Transverse colon (tissue), 4 donors: ENCODE measurements around the gene VAMP8. TPM values are rescaled to one million over a fixed set of nuclear protein-coding genes. Genes with fewer than 3 reads are reported as not detected.

Experiments
- DNase-seq: peaks from one replicate; pipeline ENCODE4 v3.0.0-alpha.2; 2019
- H3K27ac ChIP-seq, 4 donors: fragments of 200-600 bp; sonication (generic); 2 replicates each; pipeline ENCODE4 v1.5.1; 2016 to 2018; ENCODE audit warnings: inconsistent platforms in 4 of 4
- H3K27me3 ChIP-seq: fragments of 200-600 bp; sonication (generic); 2 replicates; pipeline ENCODE4 v1.5.1; 2017; ENCODE audit warnings: inconsistent platforms
- H3K36me3 ChIP-seq, 4 donors: fragments of 200-600 bp; sonication (generic); 2 replicates each; pipeline ENCODE4 v1.5.1; 2017 to 2019; ENCODE audit warnings: inconsistent platforms in 4 of 4
- H3K4me1 ChIP-seq, 4 donors: fragments of 200-600 bp; sonication (generic); 2 replicates each; pipeline ENCODE4 v1.5.1; 2017 to 2020; ENCODE audit warnings: inconsistent platforms in 4 of 4
- H3K4me3 ChIP-seq, 4 donors: fragments of 200-600 bp; sonication (generic); 1 replicate in 1 of 4; 2 replicates in 3 of 4; pipeline versions ENCODE4 v1.5.1 to v1.6.1; 2017 to 2019; ENCODE audit warnings: inconsistent platforms in 4 of 4
- H3K9me3 ChIP-seq, 2 donors: fragments of 200-600 bp; sonication (generic); 2 replicates each; pipeline ENCODE4 v1.5.1; 2017 to 2019; ENCODE audit warnings: inconsistent platforms in 2 of 2
- EP300 ChIP-seq: sonication (generic); formaldehyde crosslinking; IDR thresholded peaks from one replicate; pipeline ENCODE4 v1.6.1; 2017; ENCODE audit warnings: antibody characterized with exemption, low read depth
- POLR2A ChIP-seq: fragments of 450-650 bp; IDR thresholded peaks from one replicate; pipeline ENCODE4 v1.6.1; 2016; ENCODE audit warnings: antibody characterized with exemption, mild to moderate bottlenecking, moderate library complexity
- POLR2AphosphoS5 ChIP-seq, 3 donors: sonication (generic); formaldehyde crosslinking; IDR thresholded peaks; one replicate each; pipeline ENCODE4 v1.6.1; 2016; ENCODE audit warnings: antibody characterized with exemption in 3 of 3
- WGBS, 2 donors: methylation state at CpG; one replicate each; pipeline ENCODE4 v1.1.5; 2018; ENCODE audit warnings: low coverage in 1 of 2; 5-methylcytosine and 5-hydroxymethylcytosine counted together
- in situ Hi-C, 4 donors: fragments of 200-750 bp; cut with MboI; loops; one replicate each; pipeline versions ENCODE4 v1.15.0 to v1.15.1; 2017; ENCODE audit warnings: low sequenced_read_pairs in 3 of 4, low pct_ligation_motif_present in 1 of 4, low pct_unique_long_range_greater_than_20kb in 1 of 4
- intact Hi-C: fragments of 100-400 bp; cut with DNase I; formaldehyde crosslinking; loops from one replicate; pipeline ENCODE4 v1.15.1; 2023; ENCODE audit warnings: low total_unique reads
- total RNA-seq, 4 donors: library from RNA; depleted of rRNA; stranded (reverse); fragments of >200 nt; gene quantifications; one replicate each; pipeline ENCODE4 v1.1.0, GENCODE V29; 2016
- TF ChIP-seq, protein P1 (sequence below), 5 experiments: fragments of 200-600 bp in 3 of 5; fragments of 450-650 bp in 2 of 5; sonication (generic) in 3 of 5; IDR thresholded peaks; 1 replicate in 2 of 5; 2 replicates in 3 of 5; pipeline ENCODE4 v1.5.1; 2016 to 2017; ENCODE audit warnings: antibody characterized with exemption in 5 of 5, inconsistent platforms in 3 of 5, mild to moderate bottlenecking in 2 of 5, moderate library complexity in 1 of 5

Gene VAMP8
- total RNA-seq, 4 donors from 2014 or later = 10.5 to 186 (median 147) TPM

DNA sequence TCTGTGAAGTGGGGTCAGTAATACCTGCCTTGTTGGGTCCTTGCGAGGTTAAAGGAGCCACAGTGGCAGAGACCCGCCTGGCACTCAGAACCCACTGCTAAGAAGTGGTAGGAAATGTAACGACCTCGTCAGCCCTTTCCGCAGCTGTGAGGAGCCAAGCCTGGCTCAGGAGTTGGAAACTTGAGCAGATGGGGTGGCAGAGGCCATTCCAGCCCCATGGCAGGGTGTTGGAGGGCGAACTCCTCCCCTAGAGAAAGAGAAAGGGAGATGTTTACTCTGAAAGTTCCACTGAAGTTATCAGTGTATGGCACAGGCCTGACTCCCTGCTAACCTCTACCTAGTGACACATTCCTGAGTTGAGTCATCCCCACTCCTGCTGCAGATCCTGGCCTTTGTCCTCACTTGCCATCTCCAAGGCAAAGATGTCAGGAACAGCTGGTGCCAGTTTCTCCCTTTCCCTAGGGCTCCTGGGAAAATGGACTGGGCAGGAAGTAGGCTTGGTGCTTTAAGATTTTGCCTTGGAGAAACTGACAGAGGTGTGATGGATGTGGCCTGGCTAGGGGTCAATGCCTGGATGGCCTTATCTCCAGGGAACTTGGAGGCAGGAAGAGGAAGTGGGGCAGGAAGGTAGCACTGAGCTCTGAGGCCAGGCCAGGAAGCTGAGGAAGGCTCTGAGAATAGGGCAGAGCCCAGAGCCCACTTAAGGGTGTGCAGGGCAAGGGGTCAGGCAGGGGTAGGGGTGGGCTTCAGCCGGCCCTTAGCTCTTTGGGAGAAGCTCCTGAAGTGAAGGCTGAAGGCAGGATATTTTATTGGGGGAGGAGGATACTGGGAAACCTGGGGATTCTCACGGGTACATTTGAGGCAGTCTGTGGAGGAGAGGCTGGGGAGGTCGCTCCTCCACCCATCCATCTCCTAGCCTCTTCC is 7.7 kb downstream of the VAMP8 start:
- DNase-seq = peak; percentile 54
- Histone ChIP-seq H3K27me3 (no peaks in the 10 kb centered on the region), H3K4me1 (peaks cover 17 to 52% (median 22%) of the 10 kb centered on the region in 4 donors), H3K27ac (peak overlapping the region; percentile 85 to 90 (median 86)), H3K9me3 (no peaks in the 10 kb centered on the region), H3K36me3 (no peaks in the 10 kb centered on the region), H3K4me3 (peak overlapping the region; percentile 30 to 57 (median 46))
- in situ Hi-C loops = no loop called here
- TF ChIP-seq POLR2AphosphoS5 (IDR thresholded peaks at IDR 0.05) (peak; percentile 16 to 75 (median 42)), EP300 (no peak), POLR2A (peak; percentile 34)
- TF ChIP-seq, protein P1, sequence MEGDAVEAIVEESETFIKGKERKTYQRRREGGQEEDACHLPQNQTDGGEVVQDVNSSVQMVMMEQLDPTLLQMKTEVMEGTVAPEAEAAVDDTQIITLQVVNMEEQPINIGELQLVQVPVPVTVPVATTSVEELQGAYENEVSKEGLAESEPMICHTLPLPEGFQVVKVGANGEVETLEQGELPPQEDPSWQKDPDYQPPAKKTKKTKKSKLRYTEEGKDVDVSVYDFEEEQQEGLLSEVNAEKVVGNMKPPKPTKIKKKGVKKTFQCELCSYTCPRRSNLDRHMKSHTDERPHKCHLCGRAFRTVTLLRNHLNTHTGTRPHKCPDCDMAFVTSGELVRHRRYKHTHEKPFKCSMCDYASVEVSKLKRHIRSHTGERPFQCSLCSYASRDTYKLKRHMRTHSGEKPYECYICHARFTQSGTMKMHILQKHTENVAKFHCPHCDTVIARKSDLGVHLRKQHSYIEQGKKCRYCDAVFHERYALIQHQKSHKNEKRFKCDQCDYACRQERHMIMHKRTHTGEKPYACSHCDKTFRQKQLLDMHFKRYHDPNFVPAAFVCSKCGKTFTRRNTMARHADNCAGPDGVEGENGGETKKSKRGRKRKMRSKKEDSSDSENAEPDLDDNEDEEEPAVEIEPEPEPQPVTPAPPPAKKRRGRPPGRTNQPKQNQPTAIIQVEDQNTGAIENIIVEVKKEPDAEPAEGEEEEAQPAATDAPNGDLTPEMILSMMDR (IDR thresholded peaks at IDR 0.05) = no peak
- intact Hi-C loops = no loop called here
- WGBS, 2 donors = 43 to 55% methylated on average over 2 to 9 of the region's 9 CpGs

DNA sequence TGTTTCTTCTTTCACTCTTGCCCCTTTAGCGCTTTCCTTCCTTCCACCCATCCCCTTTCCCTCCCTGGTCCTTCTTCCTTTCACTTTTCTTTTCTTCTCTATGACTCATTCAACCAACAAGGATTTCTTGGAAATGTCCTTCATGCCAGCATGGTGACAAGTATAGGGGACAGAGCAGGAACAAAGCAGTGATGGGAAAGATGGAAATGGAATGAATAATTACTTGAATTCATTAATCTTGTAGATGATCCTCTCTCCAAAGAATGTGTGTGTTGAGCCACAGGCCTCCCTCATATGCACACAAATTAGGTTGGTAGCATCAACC is 8.4 kb downstream of the VAMP8 start:
- no peaks in the 10 kb centered on the region for H3K36me3 ChIP-seq
- H3K4me3 ChIP-seq = no peak overlapping the region
- TF ChIP-seq, protein P1 (IDR thresholded peaks at IDR 0.05) = no peak
- peak; percentile 5 to 34 (median 16) for TF ChIP-seq POLR2AphosphoS5 (IDR thresholded peaks at IDR 0.05)
- TF ChIP-seq POLR2A = no peak
- in situ Hi-C loops (no loop called here), intact Hi-C loops (no loop called here)
- WGBS, 2 donors = 62% methylated on average over 1 of the region's 1 CpG; no CpG with 5 or more reads in 1 of the 2 donors
- H3K27ac ChIP-seq = peak overlapping the region; percentile 85 to 90 (median 86)
- no peaks in the 10 kb centered on the region for H3K27me3 ChIP-seq
- H3K4me1 ChIP-seq = peaks cover 17 to 53% (median 20%) of the 10 kb centered on the region in 4 donors
- DNase-seq = no peak
- no peaks in the 10 kb centered on the region for H3K9me3 ChIP-seq

DNA sequence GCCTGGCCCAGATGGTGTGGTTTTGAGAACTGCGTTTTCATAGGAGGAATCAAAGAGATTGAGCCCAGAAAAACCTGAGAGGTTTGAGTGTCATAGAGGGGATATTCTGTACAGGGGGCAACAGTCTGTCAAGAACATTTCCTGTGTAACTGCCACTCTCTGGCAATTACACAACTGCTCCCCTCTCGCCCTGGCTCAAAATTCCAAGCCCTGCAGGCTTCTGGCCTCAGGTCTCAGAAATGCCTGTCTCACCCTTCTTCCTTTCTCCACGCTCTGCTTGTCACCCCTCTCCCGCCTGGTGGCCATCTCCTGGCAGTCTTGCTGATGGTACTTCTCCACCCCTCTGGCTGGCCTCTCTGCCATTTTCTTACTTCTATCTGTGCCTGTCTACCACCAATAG is 10.8 kb downstream of the VAMP8 start:
- Histone ChIP-seq H3K4me1 (peaks cover 17 to 61% (median 23%) of the 10 kb centered on the region in 4 donors), H3K9me3 (no peaks in the 10 kb centered on the region), H3K27me3 (no peaks in the 10 kb centered on the region), H3K4me3 (no peak overlapping the region), H3K27ac (peak overlapping the region; percentile 31 to 73 (median 48)), H3K36me3 (no peaks in the 10 kb centered on the region)
- TF ChIP-seq, protein P1 (IDR thresholded peaks at IDR 0.05) = no peak
- TF ChIP-seq POLR2AphosphoS5 (IDR thresholded peaks at IDR 0.05) = no peak
- no peak for TF ChIP-seq POLR2A
- TF ChIP-seq EP300 = no peak
- WGBS, 2 donors = 87 to 93% methylated on average over 3 to 4 of the region's 4 CpGs
- in situ Hi-C loops = no loop called here
- DNase-seq = no peak
- intact Hi-C loops = no loop called here

DNA sequence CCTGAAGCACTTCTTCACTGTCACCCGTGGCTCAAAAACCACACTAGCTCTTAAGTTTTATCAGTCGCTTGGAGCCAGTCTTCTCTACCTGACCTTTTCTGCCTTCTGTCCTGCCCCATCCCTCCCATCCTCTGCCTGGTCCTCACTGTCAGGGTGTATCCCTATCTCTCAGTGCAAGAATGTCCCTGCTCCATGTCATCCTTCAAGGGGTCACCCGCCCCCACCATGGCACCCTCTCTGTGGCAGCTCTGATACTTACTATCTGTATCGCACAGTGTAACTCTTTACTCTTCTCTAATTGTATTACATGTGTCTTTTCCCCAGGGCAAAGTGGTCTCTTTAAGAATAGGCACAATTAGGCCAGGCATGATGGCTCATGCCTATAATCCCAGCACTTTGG is 11.3 kb downstream of the VAMP8 start:
- peak overlapping the region; percentile 34 to 73 (median 67) for H3K27ac ChIP-seq
- 81 to 83% methylated on average over 4 of the region's 4 CpGs for WGBS, 2 donors
- intact Hi-C loops = no loop called here
- TF ChIP-seq, protein P1 (IDR thresholded peaks at IDR 0.05) = no peak
- TF ChIP-seq EP300 (no peak), POLR2A (no peak), POLR2AphosphoS5 (IDR thresholded peaks at IDR 0.05) (no peak)
- in situ Hi-C loops = no loop called here
- no peaks in the 10 kb centered on the region for H3K27me3 ChIP-seq
- H3K36me3 ChIP-seq = no peaks in the 10 kb centered on the region
- H3K9me3 ChIP-seq = no peaks in the 10 kb centered on the region
- no peak for DNase-seq
- peaks cover 15 to 57% (median 23%) of the 10 kb centered on the region in 4 donors for H3K4me1 ChIP-seq
- no peak overlapping the region for H3K4me3 ChIP-seq
